Lung (tissue), 12 donors: ENCODE measurements around the gene TXNDC5. TPM values are rescaled to one million over a fixed set of nuclear protein-coding genes. Genes with fewer than 3 reads are reported as not detected.

Experiments used
- ATAC-seq: fragments of 200-7000 bp; cut with Tn5 transposase; one replicate; pipeline ENCODE4 v1.9.1; 2020; ENCODE audit warnings: moderate number of reproducible peaks; ENCODE audit not compliant: insufficient read depth, low FRiP score
- DNase-seq, 3 donors: peaks; one replicate each; pipeline ENCODE4 v3.0.0-alpha.2; 2013 to 2017
- H3K27ac ChIP-seq, 2 donors: one replicate each; pipeline ENCODE4 v1.5.1; 2013; ENCODE audit warnings: mild to moderate bottlenecking in 2 of 2, moderate library complexity in 2 of 2, control low read depth in 1 of 2, inconsistent platforms in 1 of 2, low read depth in 1 of 2, low read length in 1 of 2
- H3K27me3 ChIP-seq, 3 donors: one replicate each; pipeline ENCODE4 v1.5.1; 2013; ENCODE audit warnings: low read length in 2 of 3; ENCODE audit not compliant: control insufficient read depth in 3 of 3, insufficient read depth in 3 of 3
- H3K36me3 ChIP-seq, 4 donors: one replicate each; pipeline ENCODE4 v1.5.1; 2013; ENCODE audit warnings: low read length in 4 of 4, mild to moderate bottlenecking in 1 of 4, moderate library complexity in 1 of 4; ENCODE audit not compliant: control insufficient read depth in 4 of 4, insufficient read depth in 4 of 4
- H3K4me1 ChIP-seq, 5 donors: one replicate each; pipeline ENCODE4 v1.5.1; 2013; ENCODE audit warnings: low read length in 5 of 5, mild to moderate bottlenecking in 2 of 5, moderate library complexity in 1 of 5; ENCODE audit not compliant: control insufficient read depth in 5 of 5, insufficient read depth in 5 of 5
- H3K4me3 ChIP-seq: one replicate; pipeline ENCODE4 v1.5.1; 2013; ENCODE audit warnings: mild to moderate bottlenecking, control low read depth, moderate library complexity
- H3K9ac ChIP-seq, 2 donors: one replicate each; pipeline ENCODE4 v1.5.1; 2013; ENCODE audit warnings: low read length in 2 of 2, control low read depth in 1 of 2; ENCODE audit not compliant: insufficient read depth in 1 of 2
- H3K9me3 ChIP-seq, 4 donors: one replicate each; pipeline ENCODE4 v1.5.1; 2013; ENCODE audit warnings: low read length in 3 of 4, mild to moderate bottlenecking in 1 of 4, moderate library complexity in 1 of 4; ENCODE audit not compliant: control insufficient read depth in 4 of 4, insufficient read depth in 3 of 4
- CTCF ChIP-seq: IDR thresholded peaks from 2 replicates; pipeline ENCODE4 v1.5.1; 2012; ENCODE audit warnings: mild to moderate bottlenecking; ENCODE audit errors: control extremely low read depth, extremely low read depth
- WGBS, 2 donors: extraction: QIAGEN DNeasy Blood & Tissue Kit; methylation state at CpG; one replicate each; pipeline ENCODE4 v1.1.7; 2013; 5-methylcytosine and 5-hydroxymethylcytosine counted together
- polyA plus RNA-seq, 2 donors: library from polyadenylated mRNA; stranded (reverse); fragments of 200-250 nt; gene quantifications; one replicate each; pipeline ENCODE4 v1.2.1, GENCODE V29; 2013
- total RNA-seq, 2 donors: library from RNA; depleted of rRNA in 1 of 2; stranded (reverse); fragments of >200 nt in 1 of 2; gene quantifications; one replicate each; pipeline ENCODE4 v1.2.1, GENCODE V29; 2014 to 2021
- donor health status: control.
- donor health status: control.
- donor health status: Bipolar disorder and iron deficiency.
- donor health status: healthy.
- donor health status: DM: yes; HTN: yes; CAD: no.

The TXNDC5 gene
- total and polyA plus RNA-seq, 4 donors, result 79.2 to 177 (median 123) TPM

- Histone ChIP-seq H3K9ac (no peak overlapping the region), H3K4me3 (no peak overlapping the region), H3K27ac (no peak overlapping the region), H3K36me3 (peaks cover 32 to 41% (median 38%) of the 10 kb centered on the region in 4 donors), H3K27me3 (no peaks in the 10 kb centered on the region), H3K4me1 (no peaks in the 10 kb centered on the region), H3K9me3 (no peaks in the 10 kb centered on the region)
- ATAC-seq (no peak), DNase-seq (no peak)
- no peak for TF ChIP-seq CTCF
- 95 to 97% methylated on average over 9 of the region's 9 CpGs for WGBS, 2 donors
Measured at GRCh38 chr6:7880718-7881107, 29.9 kb downstream of the TXNDC5 start.

GRCh38 chr6:7879980-7880717 is 30.4 kb downstream of the TXNDC5 start:
- ATAC-seq (no peak), DNase-seq (no peak)
- H3K4me3 ChIP-seq, result no peak overlapping the region
- H3K4me1 ChIP-seq, result no peaks in the 10 kb centered on the region
- no peak for TF ChIP-seq CTCF
- WGBS, 2 donors, result 91% methylated on average over 13 of the region's 13 CpGs
- H3K9ac ChIP-seq, result no peak overlapping the region
- peaks cover 31 to 37% (median 33%) of the 10 kb centered on the region in 4 donors for H3K36me3 ChIP-seq
- no peaks in the 10 kb centered on the region for H3K27me3 ChIP-seq
- no peaks in the 10 kb centered on the region for H3K9me3 ChIP-seq
- H3K27ac ChIP-seq, result no peak overlapping the region

- H3K36me3 ChIP-seq, result peaks cover 27 to 33% (median 28%) of the 10 kb centered on the region in 4 donors
- no peak for ATAC-seq
Measured at GRCh38 chr6:7879579-7879978, 31.0 kb downstream of the TXNDC5 start.

More at GRCh38 chr6:7879579-7879978, 31.0 kb downstream of the TXNDC5 start:
- DNase-seq, result no peak
- Histone ChIP-seq H3K27ac (no peak overlapping the region), H3K27me3 (no peaks in the 10 kb centered on the region), H3K4me1 (no peaks in the 10 kb centered on the region), H3K9me3 (no peaks in the 10 kb centered on the region), H3K4me3 (no peak overlapping the region), H3K9ac (no peak overlapping the region)
- no peak for TF ChIP-seq CTCF
- 94 to 95% methylated on average over 6 of the region's 6 CpGs for WGBS, 2 donors
